ENCODE measurements around the gene C5orf63. TPM values are rescaled to one million over a fixed set of nuclear protein-coding genes. Genes with fewer than 3 reads are reported as not detected.
A peak's percentile ranks its signal among the peaks of the same experiment; 100 is the strongest.
"Not testable (repeated sequence)": the region's sequence is repeated elsewhere in the genome, so short reads cannot be mapped to it uniquely, and the experiment has no call there.

Gene C5orf63
- total RNA-seq, result 7.7 TPM

DNA sequence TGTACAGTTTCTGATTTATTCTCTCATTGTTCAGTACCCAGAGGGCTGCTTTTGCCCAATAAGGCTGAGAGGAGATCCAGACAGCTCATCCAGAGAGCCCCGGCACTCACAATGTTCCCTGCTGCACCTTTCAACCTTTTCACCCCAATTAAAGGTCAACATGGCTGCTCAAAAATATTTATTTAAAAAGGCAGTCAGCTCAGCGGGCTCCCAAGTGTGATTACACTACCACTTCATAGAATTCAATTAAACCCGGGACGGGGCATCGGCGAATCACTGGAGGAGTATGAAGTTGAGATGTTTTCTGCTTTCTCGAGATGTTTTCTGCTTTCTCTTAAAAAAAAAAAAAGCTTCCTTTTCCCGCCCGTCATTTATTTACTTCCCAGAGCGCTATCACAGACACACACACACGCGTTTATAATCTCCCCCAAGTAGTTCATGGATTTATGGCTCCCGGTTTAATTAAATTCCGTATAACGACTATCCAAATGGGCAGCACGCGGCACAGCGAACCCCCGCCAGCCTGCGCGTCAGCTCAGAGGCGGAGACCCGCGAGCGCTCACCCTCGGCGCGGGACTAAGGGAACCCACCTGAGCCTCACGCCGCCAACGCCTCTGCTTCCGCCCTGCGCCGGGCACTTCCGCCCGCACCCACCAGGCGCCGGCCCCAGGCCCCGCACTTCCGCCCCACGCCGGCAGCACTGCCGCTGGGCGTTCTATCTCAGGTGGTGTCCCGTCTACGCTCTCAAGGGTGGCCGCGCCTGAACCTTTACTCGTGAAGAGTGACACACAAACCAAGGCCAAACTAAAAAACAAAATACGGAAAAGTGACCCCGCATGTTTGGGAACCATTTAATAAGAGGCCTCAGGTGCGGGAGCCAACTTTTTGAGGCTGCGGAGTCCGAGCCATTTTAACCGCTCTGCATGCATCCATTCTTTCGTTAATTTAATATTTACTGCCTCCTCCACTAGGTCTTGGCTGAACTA is at the start of gene C5orf63:
C5orf63 (minus strand) TSS at position 642 of the 986 bp plus-strand sequence. CDS start 14,507 bp downstream, outside the sequence.
- DNase-seq (ENCODE audit: low spot score in 2 of 2) (peak in 1 of 2 donors; percentile 52), FAIRE-seq (no peak)

DNA sequence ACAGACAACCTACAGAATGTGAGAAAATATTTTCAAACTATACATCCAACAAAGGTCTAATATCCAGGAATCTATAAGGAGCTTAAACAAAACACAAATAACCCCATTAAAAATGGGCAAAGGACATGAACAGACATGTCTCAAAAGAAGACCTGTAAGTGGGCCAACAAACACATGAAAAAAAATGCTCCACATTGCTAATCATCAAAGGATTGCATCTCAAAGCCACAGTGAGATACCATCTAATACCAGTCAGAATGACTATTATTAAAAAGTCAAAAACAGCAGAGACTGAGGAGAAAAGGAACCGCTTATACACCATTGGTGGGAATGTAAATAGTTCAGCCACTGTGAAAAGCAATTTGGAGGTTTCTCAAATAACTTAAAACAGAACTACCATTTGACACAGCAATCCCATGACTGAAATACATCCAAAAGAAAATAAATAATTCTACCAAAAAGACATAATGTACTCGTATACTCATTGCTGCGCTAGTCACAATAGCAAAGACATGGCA is 39.1 kb upstream of the C5orf63 start:
- DNase-seq (ENCODE audit: low spot score in 2 of 2) (no peak), FAIRE-seq (no peak)

DNA sequence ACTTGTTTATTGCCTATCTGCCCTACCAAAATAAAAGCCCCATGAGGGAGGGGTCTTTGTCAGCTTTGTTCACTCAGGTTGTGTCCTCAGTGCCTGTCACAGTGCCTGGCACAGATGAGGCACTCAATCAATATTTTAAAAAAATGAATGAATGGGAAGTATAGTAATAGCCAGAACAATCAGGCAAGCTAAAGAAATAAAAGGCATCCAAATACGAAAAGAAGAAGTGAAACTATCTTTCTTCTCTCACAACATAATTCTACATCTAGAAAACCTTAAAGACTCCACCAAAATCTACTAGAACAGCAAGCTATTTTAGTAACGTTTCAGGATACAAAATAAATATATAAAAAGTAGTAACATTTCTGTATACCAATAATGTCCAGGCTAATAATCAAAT is 37.8 kb upstream of the C5orf63 start:
- DNase-seq (ENCODE audit: low spot score in 2 of 2) (no peak), FAIRE-seq (no peak)

DNA sequence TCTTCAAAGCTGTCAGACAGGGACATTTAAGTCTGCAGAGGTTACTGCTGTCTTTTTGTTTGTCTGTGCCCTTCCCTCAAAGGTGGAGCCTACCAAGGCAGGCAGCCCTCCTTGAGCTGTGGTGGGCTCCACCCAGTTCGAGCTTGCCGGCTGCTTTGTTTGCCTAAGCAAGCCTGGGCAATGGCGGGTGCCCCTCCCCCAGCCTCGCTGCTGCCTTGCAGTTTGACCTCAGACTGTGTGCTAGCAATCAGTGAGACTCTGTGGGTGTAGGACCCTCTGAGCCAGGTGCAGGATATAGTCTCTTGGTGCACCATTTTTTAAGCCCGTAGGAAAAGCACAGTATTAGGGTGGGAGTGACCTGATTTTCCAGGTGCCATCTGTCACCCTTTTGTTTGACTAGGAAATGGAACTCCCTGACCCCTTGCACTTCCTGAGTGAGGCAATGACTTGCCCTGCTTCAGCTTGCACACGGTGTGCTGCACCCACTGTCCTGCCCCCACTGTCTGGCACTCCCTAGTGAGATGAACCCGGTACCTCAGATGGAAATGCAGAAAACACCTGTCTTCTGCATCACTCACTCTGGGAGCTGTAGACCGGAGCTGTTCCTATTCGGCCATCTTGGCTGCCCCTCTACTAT is 35.4 kb upstream of the C5orf63 start:
- FAIRE-seq; DNase-seq (ENCODE audit: low spot score in 2 of 2): not testable (repeated sequence)

DNA sequence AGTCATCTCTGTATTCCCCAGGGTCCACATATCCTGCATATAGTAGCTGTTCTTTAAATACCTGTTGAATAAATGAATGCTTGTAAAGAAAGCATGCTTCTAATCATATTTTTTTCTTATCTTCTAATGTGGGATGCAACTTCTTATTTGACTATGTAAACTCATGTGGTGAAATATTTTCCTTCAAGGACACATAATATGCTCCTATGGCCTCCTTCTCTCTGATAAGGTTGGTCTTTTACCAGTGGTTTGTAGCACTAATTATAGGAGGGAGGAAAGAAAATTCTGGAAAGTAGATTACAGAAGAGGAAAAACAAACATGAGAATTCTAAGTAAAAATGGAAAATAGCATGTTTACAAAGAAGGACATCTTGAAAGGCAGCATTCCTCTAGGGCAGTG is 28.6 kb upstream of the C5orf63 start:
- no peak for FAIRE-seq
- no peak for DNase-seq (ENCODE audit: low spot score in 2 of 2)

DNA sequence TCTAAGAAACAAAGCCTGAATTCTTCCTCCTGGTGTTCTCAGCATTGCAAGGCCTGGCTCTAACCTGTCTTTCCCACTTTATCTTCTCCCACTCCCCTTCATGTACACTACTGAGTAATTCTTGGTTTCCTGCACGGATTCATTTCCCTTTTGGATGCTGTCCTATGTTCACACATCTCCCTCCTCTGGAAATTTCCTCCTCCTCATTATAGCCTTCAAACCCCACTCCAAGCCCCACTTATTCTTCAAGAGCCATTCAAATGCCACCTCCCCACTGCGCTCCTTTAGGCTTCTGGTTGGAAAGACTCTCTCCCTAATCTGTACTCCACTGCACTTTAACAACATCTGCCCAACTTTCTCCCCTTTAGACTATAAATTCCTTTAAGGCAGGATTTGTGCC is 28.2 kb upstream of the C5orf63 start:
- no peak for FAIRE-seq
- DNase-seq (ENCODE audit: low spot score in 2 of 2), result no peak

DNA sequence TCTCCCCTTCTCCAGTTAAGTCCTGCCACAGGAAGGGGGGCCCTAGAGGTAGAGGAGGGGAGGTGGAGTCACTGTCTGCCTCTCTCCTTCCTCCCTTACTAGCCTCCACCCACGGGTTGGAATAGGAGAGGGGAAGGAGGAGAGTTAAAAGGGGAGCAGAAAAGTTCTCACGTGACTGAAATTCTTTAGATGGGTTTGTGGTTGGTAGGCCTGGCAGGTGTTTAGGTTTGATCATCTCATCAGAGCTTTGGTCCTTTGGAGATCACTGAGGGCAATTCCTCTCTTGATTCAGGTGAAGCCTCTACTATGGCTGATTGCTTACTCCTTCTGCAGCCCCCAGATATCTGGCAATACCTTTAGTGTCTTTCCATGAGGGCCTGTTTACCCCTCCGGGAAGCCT is 24.9 kb upstream of the C5orf63 start:
- FAIRE-seq (no peak), DNase-seq (ENCODE audit: low spot score in 2 of 2) (no peak)

DNA sequence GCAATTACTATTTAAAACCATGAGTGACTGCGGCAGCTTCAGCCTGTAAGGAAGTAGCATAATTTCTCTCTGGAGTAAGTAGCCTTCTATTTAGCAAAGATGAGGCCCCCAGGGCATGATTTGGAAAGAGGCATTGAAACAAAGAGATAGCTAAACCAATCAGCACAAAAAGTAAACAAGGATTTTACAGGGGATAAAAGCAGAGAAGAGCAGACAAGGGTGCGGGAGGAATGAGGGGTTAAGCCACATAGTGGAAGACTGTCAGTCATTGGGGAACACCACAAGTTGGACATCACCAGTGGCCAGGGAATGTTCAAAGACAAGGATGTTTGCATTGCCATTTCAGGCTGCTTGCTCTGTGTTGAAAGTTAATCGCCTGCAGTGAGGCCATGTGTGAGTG is 24.0 kb upstream of the C5orf63 start:
- no peak for DNase-seq (ENCODE audit: low spot score in 2 of 2)
- no peak for FAIRE-seq

DNA sequence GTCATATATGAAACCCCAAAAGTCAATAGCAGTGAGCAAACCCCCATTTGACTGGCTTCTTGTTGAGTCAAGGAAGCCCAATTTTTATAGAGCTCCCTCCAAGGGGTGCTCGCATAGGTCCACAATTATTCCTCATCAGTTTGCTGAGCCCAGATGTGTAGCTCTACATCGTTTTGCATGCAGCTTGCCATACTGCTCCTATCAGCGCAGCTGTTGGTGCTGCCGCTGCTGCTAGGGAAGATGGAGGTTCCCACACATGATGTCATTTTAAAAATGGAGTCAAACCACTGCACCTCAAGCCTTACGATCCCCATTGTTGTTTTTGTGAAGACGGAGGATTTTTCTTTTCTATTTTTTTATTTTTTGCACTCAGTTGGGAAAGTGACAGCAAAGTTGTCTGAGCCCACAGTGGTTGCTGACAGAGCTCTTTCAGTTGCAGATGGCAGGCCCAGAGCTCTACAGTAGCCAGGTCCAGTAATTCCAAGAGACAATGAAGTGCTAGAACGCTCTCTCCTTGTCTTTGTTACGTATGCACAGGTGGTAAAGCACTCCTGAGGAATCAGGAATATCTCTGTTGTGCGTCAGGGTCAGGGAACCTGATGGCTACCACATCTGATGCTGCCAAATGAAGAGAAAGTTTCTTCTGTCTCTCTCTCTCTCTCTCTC is 23.2 kb upstream of the C5orf63 start:
- FAIRE-seq (no peak), DNase-seq (ENCODE audit: low spot score in 2 of 2) (no peak)

DNA sequence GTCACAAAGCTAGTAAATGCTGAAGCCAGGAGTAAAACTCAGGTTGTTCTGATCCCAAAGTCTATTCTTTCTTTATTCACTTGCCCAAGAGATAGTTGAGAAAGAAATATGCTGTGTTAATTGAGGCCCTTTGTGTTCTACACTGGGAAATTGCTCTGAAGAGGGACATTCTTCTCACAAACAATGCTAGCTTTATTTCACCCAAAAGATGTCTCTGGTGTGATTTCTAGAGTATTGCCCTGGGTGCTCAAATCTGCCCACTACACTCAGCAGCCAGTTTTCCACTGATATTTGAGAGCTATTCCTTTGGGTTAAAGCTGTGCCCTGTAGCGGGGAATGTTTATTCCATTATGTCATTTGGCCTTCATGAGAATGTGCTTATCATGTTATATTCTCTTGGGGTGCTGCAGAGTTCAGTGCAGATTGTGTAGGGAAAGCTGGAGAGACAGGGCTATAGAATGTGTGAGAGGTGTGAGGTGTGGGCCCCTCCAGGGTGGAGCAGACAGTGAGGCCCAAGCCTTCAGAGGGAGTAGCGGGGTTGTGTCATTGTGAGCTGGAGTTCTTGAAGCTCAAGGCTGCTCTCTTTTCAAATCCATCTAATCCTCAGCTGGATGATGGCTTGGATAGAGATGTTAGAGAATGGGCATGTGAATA is 21.0 kb upstream of the C5orf63 start:
- DNase-seq (ENCODE audit: low spot score in 2 of 2) (peak in 1 of 2 donors; percentile 25), FAIRE-seq (no peak)

DNA sequence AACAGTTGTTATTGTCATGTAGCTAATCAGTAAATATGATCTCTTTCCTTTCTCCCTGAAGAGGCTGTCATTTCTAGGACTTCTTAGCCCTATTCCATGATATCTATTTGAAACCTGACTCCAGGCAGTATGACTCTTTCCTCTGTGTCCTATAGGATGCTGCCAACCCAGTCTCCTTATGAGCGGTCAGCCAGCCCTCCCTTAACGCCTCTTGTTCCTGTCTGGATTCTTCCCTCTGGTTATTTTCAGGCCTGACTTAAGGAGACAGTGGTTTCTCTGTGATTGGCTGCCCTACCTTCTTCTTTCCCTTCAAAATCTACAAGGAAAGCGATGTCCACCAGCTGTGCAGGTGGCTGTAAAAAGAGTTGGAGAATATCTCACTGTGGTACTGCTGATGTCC is 19.4 kb upstream of the C5orf63 start:
- FAIRE-seq, result no peak
- no peak for DNase-seq (ENCODE audit: low spot score in 2 of 2)

DNA sequence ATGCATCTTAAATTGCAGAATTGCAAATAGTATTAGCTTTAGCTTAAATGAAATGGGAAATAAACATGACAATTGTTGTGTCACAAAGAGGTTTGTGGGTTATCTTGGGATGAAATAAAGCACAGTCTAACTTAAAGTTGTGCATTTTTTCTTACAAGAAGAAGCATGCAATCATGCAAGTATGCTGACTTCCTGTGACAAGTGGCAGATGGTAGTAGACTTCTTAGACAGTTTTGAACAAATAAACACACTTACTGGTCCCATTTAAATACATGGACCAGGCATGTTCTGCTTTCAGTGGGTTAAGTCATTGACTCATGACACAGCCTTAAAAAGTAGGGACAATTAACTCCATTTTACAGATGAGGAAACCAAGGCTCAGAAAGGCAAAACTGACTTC is 15.9 kb upstream of the C5orf63 start:
- DNase-seq (ENCODE audit: low spot score in 2 of 2) (no peak), FAIRE-seq (no peak)

DNA sequence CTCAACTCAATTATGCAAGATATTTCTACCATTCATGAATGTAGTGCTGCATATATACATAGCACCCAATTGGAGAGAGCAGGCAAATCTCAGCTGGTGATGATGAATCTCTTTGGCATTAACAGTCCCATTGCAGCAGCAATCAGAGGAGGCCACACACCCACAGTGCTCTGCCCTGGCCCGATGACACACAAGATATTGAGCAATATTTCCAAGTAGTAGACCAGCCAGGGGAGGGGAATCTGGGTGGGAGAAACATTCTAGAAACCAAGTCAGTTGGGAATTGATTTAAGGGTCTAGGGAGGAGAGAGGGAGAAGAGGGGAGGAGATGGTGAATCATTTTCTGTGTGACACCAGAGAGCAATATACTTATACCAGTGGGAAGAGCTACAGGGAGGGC is 14.9 kb upstream of the C5orf63 start:
- no peak for FAIRE-seq

DNA sequence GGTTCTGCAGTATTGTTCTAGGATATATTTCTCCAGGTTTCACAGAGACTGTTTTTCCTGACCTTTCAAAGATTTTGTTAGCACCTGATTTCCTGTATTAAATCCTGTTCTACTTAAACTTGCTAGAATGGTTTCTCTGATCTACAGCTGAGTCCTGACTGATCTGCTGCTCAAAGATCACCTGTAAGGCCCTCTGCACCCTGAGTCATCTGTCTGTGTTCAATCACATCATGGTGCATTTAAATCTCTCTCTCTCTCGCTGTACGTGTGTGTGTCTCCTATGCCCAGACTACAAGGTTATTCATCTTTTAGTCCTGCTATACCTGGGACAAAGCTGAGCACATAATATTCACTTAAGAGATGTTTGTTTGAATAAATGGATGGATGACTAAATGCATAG is 13.3 kb upstream of the C5orf63 start:
- FAIRE-seq, result no peak
- DNase-seq (ENCODE audit: low spot score in 2 of 2), result no peak

More for the DNA sequence above, 14.9 kb upstream of the C5orf63 start:
- no peak for DNase-seq (ENCODE audit: low spot score in 2 of 2)

DNA sequence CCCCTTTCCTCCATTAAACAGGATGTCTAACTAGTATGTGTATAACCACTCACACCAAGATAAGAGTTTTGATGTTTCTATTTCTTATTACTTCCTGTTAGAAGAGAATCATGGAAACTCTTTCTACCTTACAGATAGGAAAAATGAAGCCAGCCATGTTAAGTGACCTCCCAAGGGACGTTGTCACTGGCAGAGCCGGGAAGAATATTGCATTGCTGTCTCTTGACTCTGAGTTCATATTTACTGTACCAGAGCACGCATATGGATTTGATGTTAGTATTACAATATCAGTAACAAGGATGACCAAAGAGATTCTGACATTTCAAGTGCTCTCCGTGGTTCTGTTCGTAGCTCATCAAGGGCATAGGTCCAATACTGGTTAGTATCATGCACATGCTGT is 12.5 kb upstream of the C5orf63 start:
- FAIRE-seq, result no peak
- DNase-seq (ENCODE audit: low spot score in 2 of 2), result no peak

DNA sequence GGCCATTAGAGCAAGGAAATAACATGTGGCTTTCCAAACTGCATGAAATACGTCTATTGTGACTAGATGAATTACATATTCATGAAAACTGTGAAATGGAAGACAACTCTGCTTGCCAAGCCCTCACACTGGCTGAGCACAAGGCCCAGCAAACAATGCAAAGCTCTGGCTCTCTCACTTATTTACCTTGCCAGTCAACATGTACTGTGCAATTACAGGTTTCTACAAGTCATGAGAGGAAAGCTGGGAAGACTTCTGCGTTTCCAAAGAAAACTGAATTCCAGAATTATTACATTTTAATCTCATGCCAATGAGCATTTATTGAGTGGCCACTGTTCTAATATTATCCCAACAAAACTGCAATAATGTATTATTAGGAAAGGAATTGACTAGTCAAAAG is 12.1 kb upstream of the C5orf63 start:
- FAIRE-seq, result no peak
- DNase-seq (ENCODE audit: low spot score in 2 of 2), result no peak

DNA sequence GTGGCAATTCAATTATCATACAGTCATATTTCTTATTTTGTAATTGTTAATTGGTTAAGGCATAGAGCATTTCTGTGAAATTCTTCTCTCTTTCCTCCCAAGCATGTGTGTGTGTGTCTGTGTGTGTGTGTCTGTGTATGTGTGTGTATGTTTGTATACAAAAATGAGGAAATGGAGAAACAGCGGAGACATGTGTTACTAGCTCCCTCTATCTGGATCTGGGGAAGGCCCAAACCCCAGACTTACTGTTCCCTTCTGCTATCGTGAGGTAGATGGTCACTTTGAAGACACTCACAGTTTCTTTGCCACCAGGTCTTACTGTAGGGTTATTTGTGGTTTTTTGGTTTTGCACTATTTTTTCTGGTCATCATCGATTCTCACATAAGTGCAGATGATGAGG is 11.4 kb upstream of the C5orf63 start:
- DNase-seq (ENCODE audit: low spot score in 2 of 2) (no peak), FAIRE-seq (no peak)

DNA sequence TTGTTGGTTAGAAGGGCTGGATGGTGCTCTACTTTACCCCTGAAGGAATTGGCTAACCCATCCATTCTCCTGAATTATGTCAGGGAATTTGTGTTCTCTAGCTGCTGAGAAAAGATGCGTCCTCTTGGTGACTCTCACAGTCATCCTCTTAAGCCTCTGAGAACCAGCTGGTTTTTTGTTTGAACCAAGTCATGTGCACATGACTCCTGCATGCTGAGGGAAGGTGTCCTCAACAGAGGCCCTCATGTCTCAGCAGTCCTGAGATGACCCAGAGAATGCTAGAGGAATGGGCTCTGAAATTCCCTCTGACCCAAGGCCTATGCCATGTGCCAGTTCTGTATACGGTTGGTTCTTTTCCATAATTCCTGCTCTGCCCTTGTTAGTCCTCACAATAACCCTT is 10.4 kb upstream of the C5orf63 start:
- DNase-seq (ENCODE audit: low spot score in 2 of 2) (no peak), FAIRE-seq (no peak)

DNA sequence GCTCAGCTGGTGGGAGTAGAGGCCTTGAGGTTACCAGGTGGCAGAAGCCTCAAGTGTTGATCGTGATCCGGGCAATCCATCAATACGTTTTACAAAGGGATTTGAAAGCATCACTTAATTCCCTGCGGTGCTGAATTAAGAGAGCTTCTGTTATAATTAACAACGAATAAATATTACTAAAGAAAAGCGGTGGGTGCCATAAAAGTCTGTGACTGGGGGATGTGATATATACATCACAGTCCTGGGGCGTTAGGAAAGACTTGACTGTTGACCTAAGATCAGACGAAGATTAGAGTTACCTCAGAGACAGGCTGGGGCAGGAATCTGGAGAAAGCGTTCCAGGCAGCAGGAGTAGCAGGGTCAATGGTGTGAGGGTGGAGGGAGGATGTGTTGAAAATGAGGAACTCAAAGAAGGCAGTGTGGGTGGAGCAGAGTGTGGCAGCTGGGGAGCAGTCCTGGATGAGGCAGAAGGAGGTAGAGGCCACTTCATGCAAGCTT is 6.7 kb upstream of the C5orf63 start:
- no peak for DNase-seq (ENCODE audit: low spot score in 2 of 2)
- no peak for FAIRE-seq

DNA sequence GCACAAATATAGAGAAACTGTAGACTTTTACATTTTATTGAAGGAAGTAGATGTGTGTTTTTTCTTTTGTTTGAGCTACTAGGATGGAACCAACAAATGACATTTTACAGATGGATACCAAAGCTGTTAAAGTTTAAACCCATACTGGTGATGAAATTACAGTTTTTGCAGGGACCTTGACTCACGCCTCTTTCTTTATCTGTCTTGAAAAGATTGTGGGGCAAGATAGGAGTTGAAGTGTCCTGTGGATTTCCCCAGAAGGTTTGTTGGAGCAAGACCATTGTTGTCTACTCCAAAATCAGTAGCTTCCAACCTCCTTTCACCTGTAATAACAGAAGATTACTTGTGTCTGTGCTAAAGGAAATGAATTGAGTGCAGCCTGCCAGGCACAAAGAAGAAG is 4.1 kb upstream of the C5orf63 start:
- DNase-seq (ENCODE audit: low spot score in 2 of 2) (no peak), FAIRE-seq (no peak)
